Cardiac muscle cell (in vitro differentiated cells and primary cell): Measurements from ENCODE around the gene ATMIN. TPM values are rescaled to one million over a fixed set of nuclear protein-coding genes. Genes with fewer than 3 reads are reported as not detected.

Experiments used
- DNase-seq, 2 donors: peaks; one replicate each; pipeline versions ENCODE4 v3.0.0 to v3.0.0-alpha.2; 2010 to 2017; ENCODE audit warnings: low read depth in 1 of 2, low spot score in 1 of 2
- H3K27ac ChIP-seq: fragments of 200-600 bp; sonication (generic); 2 replicates; pipeline ENCODE4 v1.5.1; 2016
- H3K27me3 ChIP-seq: fragments of 200-600 bp; sonication (generic); 2 replicates; pipeline ENCODE4 v1.6.0; 2016; ENCODE audit warnings: control low read depth
- H3K36me3 ChIP-seq: fragments of 200-600 bp; sonication (generic); 2 replicates; pipeline ENCODE4 v1.5.1; 2016; ENCODE audit warnings: control low read depth
- H3K4me1 ChIP-seq: fragments of 200-600 bp; sonication (generic); 2 replicates; pipeline ENCODE4 v1.8.1; 2017; ENCODE audit warnings: low read depth, mild to moderate bottlenecking, mixed run types
- H3K4me3 ChIP-seq: fragments of 200-600 bp; sonication (generic); 2 replicates; pipeline ENCODE4 v1.5.1; 2016; ENCODE audit warnings: mild to moderate bottlenecking
- H3K9me3 ChIP-seq: fragments of 200-600 bp; sonication (generic); 2 replicates; pipeline ENCODE4 v1.5.1; 2017; ENCODE audit warnings: low read depth, mild to moderate bottlenecking, control low read depth
- CTCF ChIP-seq: IDR thresholded peaks from 2 replicates; pipeline ENCODE4 v1.5.1; 2012; ENCODE audit warnings: low read depth, mild to moderate bottlenecking, low read length
- polyA plus RNA-seq: library from polyadenylated mRNA; unstranded; fragments of >200 nt; fragmentation: Nextera tagmentation; extraction: Ambion mirVana; gene quantifications from 2 replicates; pipeline ENCODE4 v1.2.1, GENCODE V29; 2016
- total RNA-seq: library from RNA; depleted of rRNA; stranded (reverse); fragments of >200 nt; gene quantifications from 2 replicates; pipeline ENCODE4 v1.2.3, GENCODE V29; 2016

Gene ATMIN
- total and polyA plus RNA-seq, 2 experiments from 2014 or later = 25.9 to 36.5 TPM

DNA sequence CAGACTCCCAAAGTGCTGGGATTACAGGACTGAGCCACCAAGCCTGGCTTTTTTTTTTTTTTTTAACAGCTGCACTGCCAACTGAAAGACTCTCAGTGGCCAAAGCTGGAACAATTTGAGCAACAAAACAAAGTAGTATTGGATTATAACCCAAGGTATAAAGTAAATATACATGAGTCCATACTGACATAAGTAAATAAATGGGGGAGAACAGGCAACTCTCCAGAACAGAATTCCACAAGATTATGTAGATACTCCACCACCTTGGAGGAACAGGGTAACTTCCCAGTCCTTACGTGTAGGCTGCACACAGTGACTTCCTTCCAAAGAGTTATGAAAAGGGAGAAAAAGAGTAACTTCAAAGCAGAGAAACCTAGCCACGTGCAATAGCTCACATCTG is 44.7 kb upstream of the ATMIN start:
- H3K4me3 ChIP-seq = no peak overlapping the region
- H3K9me3 ChIP-seq = no peaks in the 10 kb centered on the region
- no peak for DNase-seq
- H3K4me1 ChIP-seq = peaks cover 34% of the 10 kb centered on the region
- no peaks in the 10 kb centered on the region for H3K27me3 ChIP-seq
- no peaks in the 10 kb centered on the region for H3K36me3 ChIP-seq
- TF ChIP-seq CTCF = no peak
- no peak overlapping the region for H3K27ac ChIP-seq

- no peaks in the 10 kb centered on the region for H3K27me3 ChIP-seq
- H3K4me3 ChIP-seq = no peak overlapping the region
- DNase-seq = no peak
- H3K9me3 ChIP-seq = no peaks in the 10 kb centered on the region
- H3K36me3 ChIP-seq = no peaks in the 10 kb centered on the region
- no peak for TF ChIP-seq CTCF
- H3K27ac ChIP-seq = no peak overlapping the region
- peaks cover 25% of the 10 kb centered on the region for H3K4me1 ChIP-seq
These were observed 43.7 kb upstream of the ATMIN start for GRCh38 chr16:80991792-80992430.

- Histone ChIP-seq H3K9me3 (no peaks in the 10 kb centered on the region), H3K4me1 (peaks cover 16% of the 10 kb centered on the region), H3K27ac (peak overlapping the region; percentile 93), H3K36me3 (no peaks in the 10 kb centered on the region), H3K4me3 (no peak overlapping the region), H3K27me3 (no peaks in the 10 kb centered on the region)
- TF ChIP-seq CTCF = no peak
- DNase-seq = peak in 1 of 2 donors; percentile 5
These were observed 42.9 kb upstream of the ATMIN start for GRCh38 chr16:80992676-80993293.

GRCh38 chr16:80993307-80993706 is 42.3 kb upstream of the ATMIN start:
- DNase-seq = peak; percentile 73 to 94
- no peak for TF ChIP-seq CTCF
- no peaks in the 10 kb centered on the region for H3K9me3 ChIP-seq
- H3K4me1 ChIP-seq = peaks cover 11% of the 10 kb centered on the region
- peak overlapping the region; percentile 93 for H3K27ac ChIP-seq
- no peaks in the 10 kb centered on the region for H3K27me3 ChIP-seq
- no peaks in the 10 kb centered on the region for H3K36me3 ChIP-seq
- H3K4me3 ChIP-seq = no peak overlapping the region

GRCh38 chr16:80993834-80994233 is 41.8 kb upstream of the ATMIN start:
- TF ChIP-seq CTCF = no peak
- no peaks in the 10 kb centered on the region for H3K9me3 ChIP-seq
- no peaks in the 10 kb centered on the region for H3K36me3 ChIP-seq
- H3K27ac ChIP-seq = peak overlapping the region; percentile 93
- no peak overlapping the region for H3K4me3 ChIP-seq
- no peak for DNase-seq
- H3K27me3 ChIP-seq = no peaks in the 10 kb centered on the region
- H3K4me1 ChIP-seq = peaks cover 9% of the 10 kb centered on the region
